Thoracic aorta endothelial cell (primary cell): ENCODE data around the gene NAA30. TPM values are rescaled to one million over a fixed set of nuclear protein-coding genes. Genes with fewer than 3 reads are reported as not detected.

Experiments used
- total RNA-seq: library from RNA; depleted of rRNA; stranded (reverse); fragments of >200 nt; gene quantifications from 2 replicates; pipeline ENCODE4 v1.2.3, GENCODE V29; 2012

Gene NAA30
- 46.6 and 55.7 TPM in 2 replicates for total RNA-seq

DNA sequence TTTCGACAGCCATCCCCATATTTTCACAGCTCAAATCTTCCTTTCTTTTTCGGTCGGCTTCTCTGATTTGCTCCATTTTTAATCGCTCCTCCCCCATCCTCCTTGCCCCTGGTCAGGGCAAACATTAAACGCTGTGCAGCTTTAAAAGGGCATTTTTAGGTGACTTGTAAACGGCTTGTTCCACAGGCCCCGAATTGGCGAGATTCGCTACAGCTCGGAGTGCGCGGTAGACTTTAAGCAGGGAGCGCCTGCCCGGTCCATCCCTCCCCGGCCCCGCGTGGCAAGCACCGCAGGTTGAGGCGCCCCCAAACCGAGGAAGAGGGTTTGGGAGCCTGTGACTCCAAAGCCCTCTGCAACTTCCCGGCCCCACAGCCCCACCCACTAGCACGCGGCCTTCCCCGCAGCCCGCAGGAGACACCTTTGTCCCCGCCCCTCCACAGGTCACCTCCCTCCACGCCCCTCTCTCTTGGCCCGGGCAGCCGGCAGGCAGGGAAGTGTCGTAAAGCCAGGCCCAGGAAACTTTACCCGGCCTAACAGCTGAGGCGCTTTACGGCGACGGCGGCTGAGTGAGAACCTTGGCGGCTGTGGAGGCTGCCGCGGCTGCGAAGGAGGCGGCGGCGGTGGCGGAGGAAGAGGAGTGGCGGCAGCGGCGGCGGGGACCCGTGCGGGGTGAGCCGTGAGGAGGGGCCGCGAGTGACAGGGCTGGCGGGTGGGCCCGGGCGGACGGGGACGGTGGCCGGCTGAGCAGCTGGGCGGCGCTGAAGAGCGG, at the start of gene NAA30:
Gene NAA30, plus strand, starts transcription at position 550 of the 769 bp plus-strand sequence. CDS start 372 bp downstream, outside the sequence.

Other genes starting within 250 kb of the NAA30 start
- 166 and 167 TPM in 2 replicates for gene EXOC5, start 121.7 kb upstream of the NAA30 start, total RNA-seq
- gene AP5M1, start 121.6 kb upstream of the NAA30 start, total RNA-seq, result 51.8 and 54.8 TPM in 2 replicates
- gene CCDC198, start 103.3 kb downstream of the NAA30 start, total RNA-seq, result not detected in 2 replicates